Measurements from ENCODE around the gene MED31.

- TF ChIP-seq CTCF (IDR thresholded peaks at IDR 0.05) (no peak), POLR2A (IDR thresholded peaks at IDR 0.05) (no peak)
These were observed 40.1 kb upstream of the MED31 start for GRCh38 chr17:6691546-6691945.

Data from thyroid gland (tissue), 4 donors.